ENCODE data around the gene PRRC2A. TPM values are rescaled to one million over a fixed set of nuclear protein-coding genes. Genes with fewer than 3 reads are reported as not detected.

The PRRC2A gene
- total RNA-seq, 1 donor from 2014 or later = 117 TPM

DNA sequence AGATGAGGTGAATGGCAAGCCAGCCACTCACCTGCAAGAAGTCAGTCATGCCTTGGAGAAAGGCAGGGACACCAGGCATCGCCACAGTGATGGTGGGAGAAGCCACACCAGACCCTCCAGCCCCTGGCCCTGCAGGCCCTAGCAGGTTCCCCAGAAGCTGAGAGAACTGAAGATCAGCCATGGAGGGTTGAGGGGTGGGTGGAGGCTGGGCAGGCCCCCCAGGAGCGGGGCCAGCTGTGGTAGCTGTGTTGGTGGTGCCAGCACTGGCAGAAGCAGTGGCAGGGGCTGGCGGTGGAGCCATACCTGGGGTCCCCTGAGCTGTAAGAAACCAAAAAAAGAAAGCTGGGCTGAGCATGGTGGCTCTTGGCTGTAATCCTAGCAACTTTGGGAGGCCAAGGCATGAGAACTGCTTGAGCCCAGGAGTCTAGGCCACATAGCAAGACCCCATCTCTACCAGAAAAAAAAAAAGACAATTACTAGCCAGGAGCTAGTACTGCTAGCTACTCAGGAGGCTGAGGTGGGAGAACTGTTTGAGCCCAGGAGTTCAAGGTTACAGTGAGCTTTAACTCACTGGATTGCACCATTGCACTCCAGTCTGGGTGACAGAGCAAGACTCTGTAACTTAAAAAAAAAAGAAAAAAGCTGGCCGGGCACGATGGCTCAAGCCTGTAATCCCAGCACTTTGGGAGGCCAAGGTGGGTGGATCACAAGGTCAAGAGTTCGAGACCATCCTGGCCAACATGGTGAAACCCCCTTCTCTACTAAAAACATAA is 22.5 kb downstream of the PRRC2A start:
- H3K27me3 ChIP-seq (ENCODE audit: control insufficient read depth, insufficient read depth, low read length) = no peaks in the 10 kb centered on the region
- DNase-seq (ENCODE audit: low read depth) = no peak
- no peak overlapping the region for H3K4me3 ChIP-seq (ENCODE audit: low read depth, low read length)
- peaks cover 7% of the 10 kb centered on the region for H3K36me3 ChIP-seq (ENCODE audit: control insufficient read depth, insufficient read depth, low read length)
- TF ChIP-seq, protein P1, sequence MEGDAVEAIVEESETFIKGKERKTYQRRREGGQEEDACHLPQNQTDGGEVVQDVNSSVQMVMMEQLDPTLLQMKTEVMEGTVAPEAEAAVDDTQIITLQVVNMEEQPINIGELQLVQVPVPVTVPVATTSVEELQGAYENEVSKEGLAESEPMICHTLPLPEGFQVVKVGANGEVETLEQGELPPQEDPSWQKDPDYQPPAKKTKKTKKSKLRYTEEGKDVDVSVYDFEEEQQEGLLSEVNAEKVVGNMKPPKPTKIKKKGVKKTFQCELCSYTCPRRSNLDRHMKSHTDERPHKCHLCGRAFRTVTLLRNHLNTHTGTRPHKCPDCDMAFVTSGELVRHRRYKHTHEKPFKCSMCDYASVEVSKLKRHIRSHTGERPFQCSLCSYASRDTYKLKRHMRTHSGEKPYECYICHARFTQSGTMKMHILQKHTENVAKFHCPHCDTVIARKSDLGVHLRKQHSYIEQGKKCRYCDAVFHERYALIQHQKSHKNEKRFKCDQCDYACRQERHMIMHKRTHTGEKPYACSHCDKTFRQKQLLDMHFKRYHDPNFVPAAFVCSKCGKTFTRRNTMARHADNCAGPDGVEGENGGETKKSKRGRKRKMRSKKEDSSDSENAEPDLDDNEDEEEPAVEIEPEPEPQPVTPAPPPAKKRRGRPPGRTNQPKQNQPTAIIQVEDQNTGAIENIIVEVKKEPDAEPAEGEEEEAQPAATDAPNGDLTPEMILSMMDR (IDR thresholded peaks at IDR 0.05; ENCODE audit: insufficient read depth, low read length, poor library complexity, severe bottlenecking) = no peak

DNA sequence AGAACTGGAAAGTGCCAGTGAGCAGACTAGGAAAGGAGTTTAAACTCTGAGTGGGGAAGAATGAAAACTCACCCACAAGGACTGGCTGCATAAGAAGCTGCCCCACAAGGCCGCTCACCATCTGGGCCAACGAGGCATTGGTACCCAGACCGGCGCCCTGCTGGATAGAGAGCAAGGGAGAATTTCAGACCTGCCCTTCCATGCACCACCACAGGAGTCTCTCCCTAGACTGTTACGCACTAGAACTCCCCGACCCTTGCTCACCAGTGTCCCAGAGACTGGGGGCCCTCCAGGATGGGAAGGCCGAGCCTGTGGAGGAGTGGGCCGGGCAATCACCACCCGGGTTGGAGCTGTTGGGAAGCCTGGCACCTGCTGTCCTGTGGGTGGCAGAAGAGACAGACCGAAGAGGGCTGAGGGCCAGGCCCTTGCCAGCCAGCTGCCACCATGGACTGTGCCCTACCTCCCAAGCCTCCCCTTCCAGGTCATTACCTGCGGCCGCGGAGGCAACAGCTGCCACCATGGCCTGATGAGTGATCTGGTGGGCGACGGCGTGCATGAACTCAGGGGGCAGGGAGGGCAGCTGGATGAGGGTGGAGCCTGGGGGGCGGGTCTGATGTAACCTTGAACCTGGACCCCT is 23.4 kb downstream of the PRRC2A start:
- peaks cover 6% of the 10 kb centered on the region for H3K36me3 ChIP-seq (ENCODE audit: control insufficient read depth, insufficient read depth, low read length)
- H3K27me3 ChIP-seq (ENCODE audit: control insufficient read depth, insufficient read depth, low read length) = no peaks in the 10 kb centered on the region
- no peak overlapping the region for H3K4me3 ChIP-seq (ENCODE audit: low read depth, low read length)
- no peak for DNase-seq (ENCODE audit: low read depth)
- TF ChIP-seq, protein P1 (IDR thresholded peaks at IDR 0.05; ENCODE audit: insufficient read depth, low read length, poor library complexity, severe bottlenecking) = no peak

DNA sequence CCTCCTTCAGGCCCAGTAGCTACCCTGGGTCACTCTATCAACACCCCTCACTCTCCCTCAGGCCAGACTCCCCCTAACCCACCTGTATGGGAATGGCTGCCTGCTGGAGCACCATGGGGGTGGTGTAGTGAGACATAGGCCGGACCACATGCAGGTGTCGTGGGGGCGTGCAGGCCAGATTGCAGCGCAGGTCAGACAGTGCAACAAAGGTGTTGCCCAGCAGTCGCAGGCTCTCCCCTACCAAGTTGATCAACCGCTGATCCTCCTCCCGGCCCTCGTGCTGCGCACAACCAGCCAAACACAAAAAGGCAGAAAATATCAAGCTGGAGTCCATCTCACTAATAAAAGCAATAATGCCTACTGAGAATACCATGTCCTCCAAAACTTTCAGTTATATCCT is 24.8 kb downstream of the PRRC2A start:
- TF ChIP-seq, protein P1 (IDR thresholded peaks at IDR 0.05; ENCODE audit: insufficient read depth, low read length, poor library complexity, severe bottlenecking) = no peak
- Histone ChIP-seq H3K4me3 (ENCODE audit: low read depth, low read length) (no peak overlapping the region), H3K27me3 (ENCODE audit: control insufficient read depth, insufficient read depth, low read length) (no peaks in the 10 kb centered on the region), H3K36me3 (ENCODE audit: control insufficient read depth, insufficient read depth, low read length) (peaks cover 7% of the 10 kb centered on the region)
- DNase-seq (ENCODE audit: low read depth) = no peak

- Histone ChIP-seq H3K36me3 (ENCODE audit: control insufficient read depth, insufficient read depth, low read length) (peaks cover 4% of the 10 kb centered on the region), H3K4me3 (ENCODE audit: low read depth, low read length) (peak overlapping the region; percentile 57), H3K27me3 (ENCODE audit: control insufficient read depth, insufficient read depth, low read length) (no peaks in the 10 kb centered on the region)
- TF ChIP-seq, protein P1 (IDR thresholded peaks at IDR 0.05; ENCODE audit: insufficient read depth, low read length, poor library complexity, severe bottlenecking) = no peak
- DNase-seq (ENCODE audit: low read depth) = peak; percentile 31
Measured at GRCh38 chr6:31651602-31652191, 31.2 kb downstream of the PRRC2A start.

- Histone ChIP-seq H3K36me3 (ENCODE audit: control insufficient read depth, insufficient read depth, low read length) (peaks cover 1% of the 10 kb centered on the region), H3K4me3 (ENCODE audit: low read depth, low read length) (peak overlapping the region; percentile 57), H3K27me3 (ENCODE audit: control insufficient read depth, insufficient read depth, low read length) (no peaks in the 10 kb centered on the region)
- DNase-seq (ENCODE audit: low read depth) = peak; percentile 55
- TF ChIP-seq, protein P1 (IDR thresholded peaks at IDR 0.05; ENCODE audit: insufficient read depth, low read length, poor library complexity, severe bottlenecking) = no peak
Measured at GRCh38 chr6:31652925-31653724, 32.6 kb downstream of the PRRC2A start.

Data from kidney epithelial cell (primary cell).